Ovary (tissue), 3 donors: ENCODE measurements around the gene SCAMP2.

Experiments used
- CTCF ChIP-seq, 3 donors: fragments of 450-650 bp in 2 of 3; fragments of 200-600 bp in 1 of 3; IDR thresholded peaks; one replicate each; pipeline versions ENCODE4 v1.5.1 to v1.8.0; 2016 to 2022; ENCODE audit warnings: antibody characterized with exemption in 3 of 3, mild to moderate bottlenecking in 1 of 3
- EP300 ChIP-seq: sonication (generic); formaldehyde crosslinking; IDR thresholded peaks from one replicate; pipeline ENCODE4 v1.6.1; 2017; ENCODE audit warnings: antibody characterized with exemption
- donor health status: DM: no; HTN: no; CAD: no.

GRCh38 chr15:74854453-74855022, 18.6 kb downstream of the SCAMP2 start:
- TF ChIP-seq CTCF (IDR thresholded peaks at IDR 0.05) (no peak), EP300 (no peak)
